Measurements from ENCODE around the gene CCDC57.

The CCDC57 gene

DNA sequence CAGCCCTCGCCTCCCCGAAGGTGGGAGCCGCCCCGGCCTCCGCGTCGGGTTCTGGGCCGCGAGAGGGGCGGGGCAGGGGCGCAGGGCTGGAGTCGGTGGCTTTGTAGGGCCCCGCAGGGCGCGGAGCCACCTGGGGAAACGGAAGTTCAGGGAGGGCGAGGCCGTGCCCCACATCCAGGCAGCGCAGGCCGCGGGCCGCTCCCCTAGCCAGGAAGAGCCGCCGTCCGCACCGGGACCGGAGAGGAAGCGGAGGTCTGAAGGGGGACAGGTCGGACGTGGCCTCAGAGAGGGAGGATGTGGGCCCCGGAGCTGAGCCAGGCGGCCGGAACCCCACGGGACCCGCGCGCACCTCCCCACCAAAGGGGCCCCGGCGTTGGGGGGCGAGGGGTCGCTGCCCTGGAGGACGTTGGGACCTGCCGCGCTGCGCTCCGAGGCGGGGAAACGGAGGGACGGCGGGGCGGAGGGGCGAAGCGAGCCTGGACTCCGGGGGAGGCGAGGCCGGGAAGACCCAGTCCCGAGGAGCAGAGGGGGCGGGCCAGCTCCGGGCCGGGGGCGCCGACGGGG, 15.7 kb upstream of the CCDC57 start:
- TF ChIP-seq FOXP2 (optimal IDR thresholded peaks at IDR 0.05; ENCODE audit: borderline replicate concordance, extremely low read depth, extremely low read length, insufficient read depth) = no peak
- no peak for TF ChIP-seq POLR2AphosphoS5 (IDR thresholded peaks at IDR 0.05; ENCODE audit: low read depth, low read length)
- TF ChIP-seq, protein P1, sequence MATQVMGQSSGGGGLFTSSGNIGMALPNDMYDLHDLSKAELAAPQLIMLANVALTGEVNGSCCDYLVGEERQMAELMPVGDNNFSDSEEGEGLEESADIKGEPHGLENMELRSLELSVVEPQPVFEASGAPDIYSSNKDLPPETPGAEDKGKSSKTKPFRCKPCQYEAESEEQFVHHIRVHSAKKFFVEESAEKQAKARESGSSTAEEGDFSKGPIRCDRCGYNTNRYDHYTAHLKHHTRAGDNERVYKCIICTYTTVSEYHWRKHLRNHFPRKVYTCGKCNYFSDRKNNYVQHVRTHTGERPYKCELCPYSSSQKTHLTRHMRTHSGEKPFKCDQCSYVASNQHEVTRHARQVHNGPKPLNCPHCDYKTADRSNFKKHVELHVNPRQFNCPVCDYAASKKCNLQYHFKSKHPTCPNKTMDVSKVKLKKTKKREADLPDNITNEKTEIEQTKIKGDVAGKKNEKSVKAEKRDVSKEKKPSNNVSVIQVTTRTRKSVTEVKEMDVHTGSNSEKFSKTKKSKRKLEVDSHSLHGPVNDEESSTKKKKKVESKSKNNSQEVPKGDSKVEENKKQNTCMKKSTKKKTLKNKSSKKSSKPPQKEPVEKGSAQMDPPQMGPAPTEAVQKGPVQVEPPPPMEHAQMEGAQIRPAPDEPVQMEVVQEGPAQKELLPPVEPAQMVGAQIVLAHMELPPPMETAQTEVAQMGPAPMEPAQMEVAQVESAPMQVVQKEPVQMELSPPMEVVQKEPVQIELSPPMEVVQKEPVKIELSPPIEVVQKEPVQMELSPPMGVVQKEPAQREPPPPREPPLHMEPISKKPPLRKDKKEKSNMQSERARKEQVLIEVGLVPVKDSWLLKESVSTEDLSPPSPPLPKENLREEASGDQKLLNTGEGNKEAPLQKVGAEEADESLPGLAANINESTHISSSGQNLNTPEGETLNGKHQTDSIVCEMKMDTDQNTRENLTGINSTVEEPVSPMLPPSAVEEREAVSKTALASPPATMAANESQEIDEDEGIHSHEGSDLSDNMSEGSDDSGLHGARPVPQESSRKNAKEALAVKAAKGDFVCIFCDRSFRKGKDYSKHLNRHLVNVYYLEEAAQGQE (IDR thresholded peaks at IDR 0.05; ENCODE audit: insufficient read depth in 1 of 2, low read depth in 2 of 2, low read length in 2 of 2) = no peak
- no peak for TF ChIP-seq TAF1 (IDR thresholded peaks at IDR 0.05; ENCODE audit: borderline replicate concordance, insufficient read depth, low read length)
- TF ChIP-seq SIN3A (IDR thresholded peaks at IDR 0.05; ENCODE audit: borderline replicate concordance, insufficient read depth, low read length) = no peak

DNA sequence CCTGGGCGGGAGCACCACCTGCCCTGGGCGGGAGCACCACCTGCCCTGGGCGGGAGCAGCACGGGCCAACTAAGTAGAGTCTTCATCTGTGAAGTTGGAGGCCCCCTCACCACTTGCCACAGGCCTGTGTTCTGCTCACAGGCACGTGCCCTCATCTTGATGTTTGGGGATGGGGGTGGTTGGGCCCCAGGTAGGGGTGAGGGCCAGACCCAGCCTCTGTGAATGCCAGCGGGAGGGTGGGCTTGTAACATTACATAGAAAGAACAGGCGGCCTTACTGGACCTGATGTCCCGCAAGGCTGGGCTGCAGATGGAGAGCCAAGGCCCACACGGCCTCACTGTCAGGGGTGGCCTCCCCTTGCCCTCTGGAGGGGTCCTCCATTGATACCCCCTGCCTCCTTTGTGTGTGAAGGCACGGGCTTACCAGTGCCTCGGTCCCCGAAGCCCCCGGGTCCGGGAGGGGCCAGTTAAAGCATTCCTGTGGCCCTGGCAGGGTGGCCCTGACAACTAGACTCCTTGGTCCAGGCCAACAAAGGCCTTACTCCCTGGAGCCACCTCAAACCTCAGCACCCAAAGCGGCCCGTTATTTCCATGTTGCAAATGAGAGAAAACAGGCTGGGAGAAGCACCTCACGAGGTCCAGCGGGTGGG, 15.1 kb upstream of the CCDC57 start:
- no peak for TF ChIP-seq TAF1 (IDR thresholded peaks at IDR 0.05; ENCODE audit: borderline replicate concordance, insufficient read depth, low read length)
- no peak for TF ChIP-seq POLR2AphosphoS5 (IDR thresholded peaks at IDR 0.05; ENCODE audit: low read depth, low read length)
- TF ChIP-seq, protein P1 (IDR thresholded peaks at IDR 0.05; ENCODE audit: insufficient read depth in 1 of 2, low read depth in 2 of 2, low read length in 2 of 2) = no peak
- no peak for TF ChIP-seq SIN3A (IDR thresholded peaks at IDR 0.05; ENCODE audit: borderline replicate concordance, insufficient read depth, low read length)
- no peak for TF ChIP-seq FOXP2 (optimal IDR thresholded peaks at IDR 0.05; ENCODE audit: borderline replicate concordance, extremely low read depth, extremely low read length, insufficient read depth)

DNA sequence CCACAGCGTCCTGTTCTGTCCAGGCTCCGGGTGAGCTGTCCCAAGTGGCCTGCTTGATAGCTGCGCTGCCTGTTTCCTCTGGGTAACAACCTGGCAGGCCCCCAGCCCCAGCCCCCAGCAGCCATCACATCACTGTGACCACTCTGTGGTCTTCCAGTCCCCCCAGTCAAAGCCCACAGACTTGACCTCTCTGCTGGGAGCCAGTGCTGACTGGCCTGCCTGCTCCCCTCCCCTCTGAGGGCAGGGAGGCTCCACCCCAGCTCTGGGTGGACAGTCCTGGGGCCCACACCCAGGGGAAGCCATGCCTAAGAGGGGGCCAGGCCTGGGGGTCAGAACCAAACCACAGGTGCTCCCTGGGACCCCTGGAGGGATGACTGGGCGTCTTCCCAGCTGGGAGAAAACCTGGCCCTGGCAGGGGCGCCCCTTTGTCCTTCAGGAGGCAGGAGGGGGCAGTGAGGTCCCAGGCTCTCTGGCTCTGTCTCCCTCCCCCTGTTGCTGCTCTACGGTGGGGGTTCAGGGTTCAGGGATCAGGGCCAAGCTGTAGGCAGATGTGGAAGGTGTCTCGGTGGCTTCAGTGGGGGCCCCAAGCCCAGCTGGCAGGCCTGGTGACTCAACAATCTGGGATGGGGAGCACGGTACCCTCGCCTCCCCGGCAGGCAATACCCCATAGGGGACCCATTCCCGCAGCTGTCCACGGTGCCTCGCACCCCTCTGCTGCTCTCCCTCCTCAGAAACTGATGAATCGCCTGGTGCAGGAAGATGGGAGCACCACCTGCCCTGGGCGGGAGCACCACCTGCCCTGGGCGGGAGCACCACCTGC, 14.4 kb upstream of the CCDC57 start:
- no peak for TF ChIP-seq POLR2AphosphoS5 (IDR thresholded peaks at IDR 0.05; ENCODE audit: low read depth, low read length)
- TF ChIP-seq TAF1 (IDR thresholded peaks at IDR 0.05; ENCODE audit: borderline replicate concordance, insufficient read depth, low read length) = no peak
- TF ChIP-seq SIN3A (IDR thresholded peaks at IDR 0.05; ENCODE audit: borderline replicate concordance, insufficient read depth, low read length) = no peak
- TF ChIP-seq, protein P1 (IDR thresholded peaks at IDR 0.05; ENCODE audit: insufficient read depth in 1 of 2, low read depth in 2 of 2, low read length in 2 of 2) = no peak

DNA sequence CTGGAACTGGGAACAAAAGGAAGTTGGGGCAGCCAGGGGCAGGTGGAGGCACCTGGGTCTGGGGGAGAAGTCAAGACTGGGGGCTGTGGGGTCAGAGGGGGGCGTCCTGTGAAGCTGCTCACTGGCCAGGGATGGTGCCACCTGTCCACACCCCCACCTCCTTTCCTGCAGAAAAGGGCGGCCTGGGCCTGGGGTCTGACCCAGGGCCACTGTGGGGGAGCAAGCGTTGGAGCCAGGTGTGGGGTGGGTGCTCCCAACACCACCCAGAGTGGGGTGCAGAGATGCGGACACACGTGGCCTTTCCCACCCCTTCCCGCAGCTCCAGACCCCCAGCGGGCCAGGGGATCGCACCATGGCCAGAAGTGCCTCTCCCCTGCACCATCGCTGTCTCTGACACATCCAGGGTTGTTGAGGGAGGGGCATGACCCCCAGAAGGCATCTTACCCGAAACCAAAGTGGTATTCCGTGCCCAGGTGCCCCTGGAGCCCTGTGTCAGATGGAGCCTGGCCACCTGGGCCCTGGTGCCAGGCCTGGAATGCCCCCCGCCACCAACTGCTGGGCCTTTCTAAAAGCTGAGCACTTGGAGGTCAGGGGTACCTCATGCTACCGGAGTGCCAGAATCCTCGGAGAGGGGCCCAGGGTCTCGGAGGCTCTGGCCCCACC, 13.6 kb upstream of the CCDC57 start:
- TF ChIP-seq, protein P1 (IDR thresholded peaks at IDR 0.05; ENCODE audit: insufficient read depth in 1 of 2, low read depth in 2 of 2, low read length in 2 of 2) = no peak
- no peak for TF ChIP-seq POLR2AphosphoS5 (IDR thresholded peaks at IDR 0.05; ENCODE audit: low read depth, low read length)
- TF ChIP-seq TAF1 (IDR thresholded peaks at IDR 0.05; ENCODE audit: borderline replicate concordance, insufficient read depth, low read length) = no peak
- no peak for TF ChIP-seq FOXP2 (optimal IDR thresholded peaks at IDR 0.05; ENCODE audit: borderline replicate concordance, extremely low read depth, extremely low read length, insufficient read depth)
- TF ChIP-seq SIN3A (IDR thresholded peaks at IDR 0.05; ENCODE audit: borderline replicate concordance, insufficient read depth, low read length) = no peak

Data from PFSK-1 (cell line).